ENCODE data around the gene METTL22.

The METTL22 gene

DNA sequence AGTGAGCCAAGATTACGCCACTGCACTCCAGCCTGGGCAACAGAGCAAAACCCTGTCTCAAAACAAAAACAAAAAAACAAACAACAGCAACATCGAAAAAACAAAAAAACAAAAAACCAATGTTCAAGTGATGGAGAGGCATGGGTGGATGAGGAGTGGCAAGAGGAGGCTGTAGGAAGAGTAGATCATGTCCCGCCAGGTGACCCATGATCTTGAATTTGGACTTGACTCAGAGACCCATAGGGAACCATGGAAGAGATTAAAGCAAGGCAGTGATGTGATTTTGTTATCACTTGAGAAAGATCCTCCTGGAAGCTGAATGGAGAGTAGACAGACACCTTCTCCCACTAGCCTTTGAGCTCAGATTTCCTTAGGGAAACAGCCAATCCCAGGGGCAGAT is 64.1 kb downstream of the METTL22 start:
- TF ChIP-seq, protein P1, sequence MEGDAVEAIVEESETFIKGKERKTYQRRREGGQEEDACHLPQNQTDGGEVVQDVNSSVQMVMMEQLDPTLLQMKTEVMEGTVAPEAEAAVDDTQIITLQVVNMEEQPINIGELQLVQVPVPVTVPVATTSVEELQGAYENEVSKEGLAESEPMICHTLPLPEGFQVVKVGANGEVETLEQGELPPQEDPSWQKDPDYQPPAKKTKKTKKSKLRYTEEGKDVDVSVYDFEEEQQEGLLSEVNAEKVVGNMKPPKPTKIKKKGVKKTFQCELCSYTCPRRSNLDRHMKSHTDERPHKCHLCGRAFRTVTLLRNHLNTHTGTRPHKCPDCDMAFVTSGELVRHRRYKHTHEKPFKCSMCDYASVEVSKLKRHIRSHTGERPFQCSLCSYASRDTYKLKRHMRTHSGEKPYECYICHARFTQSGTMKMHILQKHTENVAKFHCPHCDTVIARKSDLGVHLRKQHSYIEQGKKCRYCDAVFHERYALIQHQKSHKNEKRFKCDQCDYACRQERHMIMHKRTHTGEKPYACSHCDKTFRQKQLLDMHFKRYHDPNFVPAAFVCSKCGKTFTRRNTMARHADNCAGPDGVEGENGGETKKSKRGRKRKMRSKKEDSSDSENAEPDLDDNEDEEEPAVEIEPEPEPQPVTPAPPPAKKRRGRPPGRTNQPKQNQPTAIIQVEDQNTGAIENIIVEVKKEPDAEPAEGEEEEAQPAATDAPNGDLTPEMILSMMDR (IDR thresholded peaks at IDR 0.05; ENCODE audit: low read depth, low read length) = no peak

DNA sequence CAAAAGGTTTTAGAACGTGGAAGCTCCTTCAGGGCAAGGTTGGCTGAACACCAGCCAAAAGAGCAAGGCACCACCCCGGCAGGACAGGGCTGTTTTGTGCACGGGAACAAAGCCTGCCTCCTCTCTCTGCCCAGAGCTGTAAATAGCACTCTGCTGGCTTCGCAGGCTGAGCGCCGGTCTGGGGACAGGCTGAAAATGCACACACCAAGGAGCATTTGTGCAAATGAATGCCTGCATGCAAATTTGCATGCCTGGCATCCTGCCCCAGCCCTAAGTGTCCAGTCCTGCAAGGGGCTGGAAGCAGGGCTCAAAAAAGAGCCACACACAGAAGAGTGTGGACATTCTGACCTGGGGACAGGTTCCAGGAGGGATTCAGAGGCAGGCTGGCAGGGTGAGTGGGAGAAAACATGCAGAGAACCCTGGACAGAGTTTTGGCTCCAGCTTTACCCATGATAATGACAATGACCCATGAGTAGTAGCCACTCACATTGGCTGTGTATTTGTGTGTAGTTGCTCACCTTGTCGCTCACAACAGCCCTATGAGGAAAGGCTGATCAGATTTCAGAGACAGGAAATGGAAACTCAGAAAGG is 64.6 kb downstream of the METTL22 start:
- TF ChIP-seq, protein P1 (IDR thresholded peaks at IDR 0.05; ENCODE audit: low read depth, low read length) = no peak
- no peak for DNase-seq (ENCODE audit: extremely low read depth, low read depth)

More for the DNA sequence above, 64.1 kb downstream of the METTL22 start:
- no peak for DNase-seq (ENCODE audit: extremely low read depth, low read depth)

DNA sequence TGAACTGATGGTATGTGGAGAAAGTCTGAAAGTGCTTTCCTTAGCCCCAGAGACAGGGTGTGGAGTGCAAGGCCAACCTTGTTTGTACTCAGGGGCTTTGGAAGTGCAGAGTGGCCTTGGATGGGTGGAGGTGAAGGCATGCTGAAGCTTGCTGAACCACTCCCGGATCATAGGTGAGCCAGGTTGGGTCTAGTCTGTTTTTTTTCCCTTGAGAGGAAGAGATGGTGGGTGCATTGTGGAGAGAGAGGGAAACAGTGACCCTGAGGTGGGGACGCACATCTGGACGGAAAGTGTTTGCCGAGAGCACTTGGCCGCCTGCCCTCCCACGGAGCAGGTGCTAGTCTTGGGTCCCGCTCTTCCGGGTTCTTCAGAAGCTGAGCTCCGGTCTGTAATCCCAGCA is 65.4 kb downstream of the METTL22 start:
- TF ChIP-seq, protein P1 (IDR thresholded peaks at IDR 0.05; ENCODE audit: low read depth, low read length) = no peak
- no peak for DNase-seq (ENCODE audit: extremely low read depth, low read depth)

DNA sequence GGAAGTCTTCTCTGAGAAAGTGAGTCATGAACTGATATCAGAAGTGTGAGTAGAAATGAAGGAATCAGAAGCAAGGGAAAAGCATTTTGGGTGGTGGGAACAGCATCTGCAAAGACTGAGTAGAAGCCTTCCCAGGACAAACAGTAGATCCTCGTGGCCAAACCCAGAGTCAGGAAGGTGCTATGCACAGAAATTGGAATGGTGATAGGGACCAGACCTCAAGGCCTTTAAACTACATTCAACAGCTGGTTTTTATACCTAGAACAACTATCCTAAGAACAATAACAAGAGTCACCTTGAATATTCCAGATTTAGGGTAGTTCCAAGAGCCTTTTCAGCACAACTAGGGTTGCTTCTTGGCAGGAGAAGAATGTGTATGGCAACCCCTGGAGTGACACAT is 68.2 kb downstream of the METTL22 start:
- TF ChIP-seq, protein P1 (IDR thresholded peaks at IDR 0.05; ENCODE audit: low read depth, low read length) = no peak
- no peak for DNase-seq (ENCODE audit: extremely low read depth, low read depth)

DNA sequence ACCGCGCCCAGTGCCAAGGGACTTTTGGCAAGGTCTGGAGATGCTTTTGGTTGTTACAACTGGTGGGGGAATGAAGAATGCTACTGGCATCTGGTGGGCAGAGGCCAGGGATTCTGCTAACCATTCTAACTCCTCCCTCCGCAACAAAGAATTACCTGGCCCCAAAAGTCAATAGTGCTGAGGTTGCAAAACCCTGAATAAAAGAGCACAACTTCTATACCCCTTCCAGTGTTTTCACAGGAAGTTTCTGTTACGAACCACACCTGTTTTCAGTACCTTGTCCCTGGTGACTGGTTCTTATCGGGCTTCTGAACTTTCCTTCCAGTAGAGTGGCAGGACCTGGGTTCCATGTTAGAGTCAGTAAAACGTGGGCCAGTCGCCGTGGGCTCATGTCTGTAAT is 70.2 kb downstream of the METTL22 start:
- DNase-seq (ENCODE audit: extremely low read depth, low read depth) = no peak
- TF ChIP-seq, protein P1 (IDR thresholded peaks at IDR 0.05; ENCODE audit: low read depth, low read length) = no peak

DNA sequence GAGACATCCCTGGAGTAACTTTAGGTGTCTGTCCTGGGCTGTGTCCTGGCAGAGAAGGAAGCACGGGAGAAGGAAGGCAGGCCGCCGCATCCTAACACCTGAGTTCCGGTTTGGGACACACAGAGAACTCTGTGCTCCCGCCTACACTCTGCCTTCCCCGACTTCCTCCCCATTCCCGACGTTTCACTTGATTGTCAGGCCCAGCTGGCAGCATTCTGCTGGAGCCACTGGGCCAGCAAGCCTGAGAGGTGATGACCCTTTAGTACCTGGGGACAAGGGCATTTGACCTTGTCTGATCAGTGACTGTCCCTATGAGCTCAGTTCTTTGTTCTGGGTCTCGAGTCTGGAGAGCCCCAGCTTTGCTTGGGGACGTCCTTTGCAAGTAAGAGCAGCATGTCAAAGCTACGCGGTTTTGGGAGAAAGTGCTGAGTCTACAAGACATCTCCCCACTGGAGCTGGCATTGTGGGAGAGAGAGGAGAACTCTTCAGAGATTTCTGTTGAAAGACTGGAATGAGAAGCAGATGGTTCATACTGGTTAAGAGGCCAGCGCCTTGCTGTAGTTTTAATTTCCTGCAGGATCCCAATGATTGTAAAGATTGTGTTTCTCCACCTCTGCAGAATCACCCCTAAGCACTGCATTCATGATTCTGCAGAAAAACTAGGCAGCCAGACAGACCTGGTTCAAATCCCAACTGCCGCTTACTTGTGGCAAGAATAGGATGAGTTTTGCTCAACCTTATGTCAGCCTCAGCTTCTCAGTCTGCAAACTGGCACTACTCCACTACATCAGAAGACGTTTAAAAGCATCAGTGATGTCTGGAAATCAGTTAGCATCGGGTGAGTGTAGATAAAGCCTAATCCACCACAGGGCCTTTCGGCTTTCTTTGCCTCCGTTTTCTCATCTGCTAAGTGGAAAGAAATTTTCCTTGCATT is 73.6 kb downstream of the METTL22 start:
- TF ChIP-seq, protein P1 (IDR thresholded peaks at IDR 0.05; ENCODE audit: low read depth, low read length) = no peak
- no peak for DNase-seq (ENCODE audit: extremely low read depth, low read depth)

DNA sequence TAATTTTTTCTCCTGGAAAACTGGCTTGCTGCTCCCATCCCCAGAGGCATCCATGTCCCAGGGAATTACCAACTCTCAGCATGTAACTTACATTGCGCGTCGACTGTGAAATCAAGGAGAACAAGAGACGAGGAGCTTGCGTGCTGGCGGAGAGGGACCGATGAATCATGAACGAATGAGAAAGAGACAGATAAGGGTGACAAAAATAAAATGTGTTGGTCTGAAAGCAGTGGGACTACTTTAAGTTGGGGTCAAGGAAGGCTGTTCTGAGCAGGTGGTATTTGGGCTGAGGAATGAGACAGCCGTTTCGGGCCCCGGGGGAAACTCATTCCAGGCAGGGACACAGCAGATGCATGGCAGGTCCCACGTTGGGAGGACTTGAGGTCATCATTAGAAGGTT is 75.4 kb downstream of the METTL22 start:
- TF ChIP-seq, protein P1 (IDR thresholded peaks at IDR 0.05; ENCODE audit: low read depth, low read length) = no peak

More for the DNA sequence above, 75.4 kb downstream of the METTL22 start:
- no peak for DNase-seq (ENCODE audit: extremely low read depth, low read depth)

Measured in AG09319 (cell line).